SK-N-SH treated with all-trans-retinoic acid at 6 μM for 48 hours (cell line): Measurements from ENCODE around the gene KRTCAP2.
"Not testable (repeated sequence)": the region's sequence is repeated elsewhere in the genome, so short reads cannot be mapped to it uniquely, and the experiment has no call there.

ENCODE experiments used
- ARNTL ChIP-seq: fragments of 450-650 bp; formaldehyde crosslinking; IDR thresholded peaks from 2 replicates; pipeline ENCODE4 v1.5.0; 2020; ENCODE audit warnings: low read depth, mild to moderate bottlenecking, moderate library complexity, borderline replicate concordance
- BACH2 ChIP-seq: fragments of 250-450 bp; sonication (Bioruptor Pico); IDR thresholded peaks from 2 replicates; pipeline ENCODE4 v1.9.0; 2021; ENCODE audit warnings: mild to moderate bottlenecking, borderline replicate concordance
- CREB5 ChIP-seq: fragments of 250-450 bp; sonication (Bioruptor Pico); IDR thresholded peaks from 2 replicates; pipeline ENCODE4 v1.5.1; 2020; ENCODE audit warnings: low read depth, mild to moderate bottlenecking, moderate library complexity
- CSDC2 ChIP-seq: fragments of 250-450 bp; sonication (Bioruptor Pico); IDR thresholded peaks from 2 replicates; pipeline ENCODE4 v1.5.0; 2020; ENCODE audit warnings: mild to moderate bottlenecking, moderate library complexity
- PATZ1 ChIP-seq: fragments of 250-450 bp; sonication (Bioruptor Pico); IDR thresholded peaks from 2 replicates; pipeline ENCODE4 v1.8.0; 2020; ENCODE audit warnings: mild to moderate bottlenecking, moderate library complexity, borderline replicate concordance
- TCF4 ChIP-seq: fragments of 250-450 bp; sonication (Bioruptor Pico); IDR thresholded peaks from 2 replicates; pipeline ENCODE4 v1.8.0; 2021; ENCODE audit warnings: mild to moderate bottlenecking, moderate library complexity, borderline replicate concordance
- ZFP3 ChIP-seq: fragments of 250-450 bp; sonication (Bioruptor Pico); IDR thresholded peaks from 2 replicates; pipeline ENCODE4 v1.5.0; 2020; ENCODE audit warnings: mild to moderate bottlenecking, moderate library complexity
- ZFP30 ChIP-seq: fragments of 450-650 bp; formaldehyde crosslinking; IDR thresholded peaks from 2 replicates; pipeline ENCODE4 v1.5.0; 2022; ENCODE audit warnings: mild to moderate bottlenecking, moderate library complexity
- ZNF8 ChIP-seq: fragments of 450-650 bp; formaldehyde crosslinking; IDR thresholded peaks from 2 replicates; pipeline ENCODE4 v1.5.0; 2020; ENCODE audit warnings: mild to moderate bottlenecking, moderate library complexity

- not testable (repeated sequence) for TF ChIP-seq TCF4 (CRISPR knock-in tag); ZFP30; PATZ1 (CRISPR knock-in tag); ZNF8 (CRISPR knock-in tag); CREB5; ARNTL (CRISPR knock-in tag); BACH2 (CRISPR knock-in tag); CSDC2; ZFP3 (CRISPR knock-in tag)
Observed at GRCh38 chr1:155189926-155190325, 16.8 kb upstream of the KRTCAP2 start.
